K562 (cell line): ENCODE measurements around the gene KDM4C. TPM values are rescaled to one million over a fixed set of nuclear protein-coding genes. Genes with fewer than 3 reads are reported as not detected.

Experiments
- ATAC-seq: fragments of 200-7000 bp; cut with Tn5 transposase; 3 replicates; pipeline ENCODE4 v1.9.1; 2020; ENCODE audit warnings: moderate library complexity
- BruUV-seq: library from RNA; stranded (reverse); fragments of 400-500 nt; replicated peaks from 2 replicates; lab custom pipeline; 2021; lab: Mats Ljungman, UMichigan
- CTCF ChIA-PET: fragments of 300-600 bp; formaldehyde crosslinking; extraction: SDS; loops from one replicate; lab custom pipeline; 2021; ENCODE audit warnings: low intra/inter-chr PET ratio; lab: Yijun Ruan, JAX
- POLR2A ChIA-PET: fragments of 300-600, 350-650 bp; sonication (Branson Sonifier 250); formaldehyde crosslinking; extraction: SDS; loops from one replicate; lab custom pipeline; 2021; ENCODE audit warnings: antibody characterized with exemption, inconsistent platforms; lab: Yijun Ruan, JAX
- DNase-seq, 4 experiments: peaks; one replicate each; pipeline versions ENCODE4 v3.0.0 to v3.0.0-alpha.2; 2011 to 2018; ENCODE audit warnings: low spot score in 3 of 4, mixed read lengths in 3 of 4; ENCODE audit errors: extremely low read depth in 1 of 4
- FAIRE-seq: peaks from 2 replicates; lab custom pipeline; 2011; peaks lifted over from hg19 to GRCh38; lab: Jason Lieb, UNC
- H2AFZ ChIP-seq: 2 replicates; pipeline ENCODE4 v1.6.0; 2011; ENCODE audit warnings: low read depth, low read length, control low read depth, inconsistent platforms
- H3K27ac ChIP-seq: fragments of 200-600 bp; 3 replicates; pipeline ENCODE4 v1.8.0; 2011; ENCODE audit warnings: low read depth, mild to moderate bottlenecking, control low read depth, inconsistent platforms, low read length, moderate library complexity, mixed read lengths; ENCODE audit errors: extremely low read depth
- H3K27me3 ChIP-seq, 2 experiments: fragments of 300-600 bp in 1 of 2; 2 replicates in 1 of 2; 3 replicates in 1 of 2; pipeline versions ENCODE4 v1.6.0 to v1.8.0; 2011; ENCODE audit warnings: inconsistent platforms in 2 of 2, low read length in 2 of 2, mild to moderate bottlenecking in 1 of 2, mixed read lengths in 1 of 2, moderate library complexity in 1 of 2; ENCODE audit not compliant: control insufficient read depth in 2 of 2, insufficient read depth in 2 of 2
- H3K36me3 ChIP-seq: fragments of 300-600 bp; 3 replicates; pipeline ENCODE4 v1.8.0; 2011; ENCODE audit warnings: mild to moderate bottlenecking, low read length, inconsistent platforms; ENCODE audit not compliant: control insufficient read depth, insufficient read depth
- H3K4me1 ChIP-seq, 2 experiments: fragments of 200-600 bp in 1 of 2; replicated peaks in 1 of 2; 2 replicates in 1 of 2; 3 replicates in 1 of 2; pipeline versions ENCODE4 v1.5.1 to v1.8.0; 2011; ENCODE audit warnings: inconsistent platforms in 2 of 2, low read length in 2 of 2, mild to moderate bottlenecking in 1 of 2, mixed read lengths in 1 of 2, moderate library complexity in 1 of 2; ENCODE audit not compliant: control insufficient read depth in 2 of 2, insufficient read depth in 2 of 2
- H3K4me2 ChIP-seq: 2 replicates; pipeline ENCODE4 v1.6.1; 2011; ENCODE audit warnings: low read length, control low read depth, inconsistent platforms, mixed read lengths; ENCODE audit not compliant: insufficient read depth
- H3K4me3 ChIP-seq: fragments of 200-600 bp; sonication (generic), shearing (Covaris generic); 2 replicates; pipeline ENCODE4 v1.5.1; 2016; ENCODE audit warnings: control low read depth, inconsistent platforms
- H3K79me2 ChIP-seq: fragments of 200-600 bp; 3 replicates; pipeline ENCODE4 v1.8.0; 2011; ENCODE audit warnings: low read length, inconsistent platforms; ENCODE audit not compliant: control insufficient read depth, insufficient read depth
- H3K9ac ChIP-seq, 2 experiments: 2 replicates each; pipeline versions ENCODE4 v1.6.0 to v1.6.1; 2011; ENCODE audit warnings: low read depth in 2 of 2, low read length in 2 of 2, control low read depth in 1 of 2, inconsistent platforms in 1 of 2, mild to moderate bottlenecking in 1 of 2, mixed read lengths in 1 of 2; ENCODE audit not compliant: insufficient read depth in 1 of 2
- H3K9me1 ChIP-seq: one replicate; pipeline ENCODE4 v1.6.0; 2011; ENCODE audit warnings: inconsistent platforms, mild to moderate bottlenecking, low read length, moderate library complexity; ENCODE audit not compliant: control insufficient read depth, insufficient read depth
- H3K9me3 ChIP-seq: replicated peaks from 2 replicates; pipeline ENCODE4 v1.5.1; 2011; ENCODE audit warnings: low read depth, low read length, inconsistent platforms; ENCODE audit not compliant: control insufficient read depth, insufficient read depth
- H4K20me1 ChIP-seq: replicated peaks from 2 replicates; pipeline ENCODE4 v1.6.1; 2011; ENCODE audit warnings: low read length, inconsistent platforms, mixed read lengths; ENCODE audit not compliant: control insufficient read depth, insufficient read depth
- ASH1L ChIP-seq: fragments of 450-650 bp; IDR thresholded peaks from 2 replicates; pipeline ENCODE4 v1.6.1; 2018; ENCODE audit warnings: borderline replicate concordance, mild to moderate bottlenecking, low read depth; ENCODE audit not compliant: partially characterized antibody
- BMI1 ChIP-seq: fragments of 150-350 bp; IDR thresholded peaks from 2 replicates; pipeline ENCODE4 v1.6.1; 2014; ENCODE audit warnings: low read length
- CEBPB ChIP-seq: fragments of 450-650 bp; IDR thresholded peaks from 2 replicates; pipeline ENCODE4 v1.6.1; 2016; ENCODE audit warnings: missing genetic modification characterization, missing compliant biosample characterization
- ETV1 ChIP-seq: fragments of 450-650 bp; conservative IDR thresholded peaks from 2 replicates; pipeline ENCODE4 v1.6.1; 2016; ENCODE audit warnings: missing genetic modification characterization, control low read depth, low read depth, missing compliant biosample characterization
- KHSRP ChIP-seq: fragments of 450-650 bp; IDR thresholded peaks from 2 replicates; pipeline ENCODE4 v1.6.1; 2017
- MECOM ChIP-seq: fragments of 250-450 bp; sonication (Bioruptor Pico); IDR thresholded peaks from 2 replicates; pipeline ENCODE4 v1.8.0; 2022; ENCODE audit warnings: inconsistent platforms
- MLLT1 ChIP-seq, 2 experiments: fragments of 450-650 bp; IDR thresholded peaks; 2 replicates each; pipeline ENCODE4 v1.6.1; 2016
- MYNN ChIP-seq, 2 experiments: sonication (generic); formaldehyde crosslinking in 1 of 2; IDR thresholded peaks; 2 replicates each; pipeline versions ENCODE4 v1.5.0 to v1.6.1; 2016 to 2020; ENCODE audit warnings: antibody characterized with exemption in 1 of 2, missing genetic modification reagents in 1 of 2
- SMARCA5 ChIP-seq: fragments of 450-650 bp; IDR thresholded peaks from 2 replicates; pipeline ENCODE4 v1.6.1; 2016
- TAF9B ChIP-seq: fragments of 450-650 bp; IDR thresholded peaks from 2 replicates; pipeline ENCODE4 v1.6.1; 2018; ENCODE audit warnings: mild to moderate bottlenecking; ENCODE audit not compliant: partially characterized antibody
- TCFL5 ChIP-seq: fragments of 250-450 bp; sonication (Bioruptor Pico); conservative IDR thresholded peaks from 2 replicates; pipeline ENCODE4 v1.6.1; 2021; ENCODE audit warnings: mild to moderate bottlenecking, moderate library complexity, matching md5 sums
- USF2 ChIP-seq: sonication (generic); formaldehyde crosslinking; IDR thresholded peaks from 2 replicates; pipeline ENCODE4 v1.5.0; 2020; ENCODE audit warnings: missing genetic modification reagents
- ZBTB33 ChIP-seq: sonication (generic); formaldehyde crosslinking; IDR thresholded peaks from 2 replicates; pipeline ENCODE4 v1.8.1; 2023; ENCODE audit warnings: mild to moderate bottlenecking, missing genetic modification reagents
- whole genome bisulfite sequencing: fragments of 100-300 bp; shearing (Covaris generic); methylation state at CpG from one replicate; pipeline ENCODE4 v1.1.6; 2016; ENCODE audit warnings: low coverage, mixed read lengths; ENCODE audit not compliant: insufficient coverage; ENCODE audit errors: missing lambda C conversion rate; 5-methylcytosine and 5-hydroxymethylcytosine counted together
- in situ Hi-C: fragments of 300-500 bp; cut with MboI; formaldehyde crosslinking; loops from 4 replicates; pipeline ENCODE4 v1.15.0; 2018; ENCODE audit warnings: inconsistent platforms, mixed read lengths
- intact Hi-C: fragments of 100-400 bp; cut with micrococcal nuclease; formaldehyde crosslinking; loops from 2 replicates; pipeline ENCODE4 v1.14.2; 2022
- polyA plus RNA-seq, 8 experiments: library from polyadenylated mRNA; depleted of rRNA in 4 of 8; stranded (reverse) in 5 of 8; unstranded in 3 of 8; fragments of >200 nt; fragmentation: Nextera tagmentation in 2 of 8; fragmentation: Illumina TruSeq in 1 of 8; extraction: Ambion mirVana in 2 of 8; extraction: Trizol in 1 of 8; gene quantifications; 2 replicates each; pipeline versions ENCODE4 v1.2.1 to v1.2.3, GENCODE V29; 2011 to 2014; ENCODE audit warnings: inconsistent platforms in 1 of 8, missing spikeins in 1 of 8
- total RNA-seq, 7 experiments: library from RNA; depleted of rRNA in 6 of 7; stranded (reverse); fragments of >200 nt in 6 of 7; fragmentation: Illumina TruSeq in 2 of 7; extraction: Trizol in 2 of 7; gene quantifications; 2 replicates each; pipeline versions ENCODE4 v1.2.1 to v1.2.3, GENCODE V29; 2011 to 2021; ENCODE audit warnings: low replicate concordance in 1 of 7
- TF ChIP-seq, protein P1 (sequence below): sonication (generic); formaldehyde crosslinking; IDR thresholded peaks from 2 replicates; pipeline ENCODE4 v1.8.1; 2023; ENCODE audit warnings: mild to moderate bottlenecking, missing genetic modification reagents, moderate library complexity
- TF ChIP-seq, protein P2 (sequence below): fragments of 250-450 bp; sonication (Bioruptor Pico); IDR thresholded peaks from 2 replicates; pipeline ENCODE4 v1.8.0; 2021; ENCODE audit warnings: mild to moderate bottlenecking, moderate library complexity

KDM4C gene
- total and polyA plus RNA-seq, 9 of the 15 experiments (the other 6 are each of a cell fraction or from before 2014, with no cell fraction given), result 5.4 to 17.0 (median 12.6) TPM

GRCh38 chr9:7095058-7095457, 337.3 kb downstream of the KDM4C start (continued):
- TF ChIP-seq MLLT1 (IDR thresholded peaks at IDR 0.05), result no peak
- no peak for TF ChIP-seq TCFL5 (CRISPR knock-in tag)
- TF ChIP-seq ZBTB33 (CRISPR knock-in tag), result no peak
- no peak for TF ChIP-seq KHSRP
- TF ChIP-seq CEBPB (tag), result no peak

DNA sequence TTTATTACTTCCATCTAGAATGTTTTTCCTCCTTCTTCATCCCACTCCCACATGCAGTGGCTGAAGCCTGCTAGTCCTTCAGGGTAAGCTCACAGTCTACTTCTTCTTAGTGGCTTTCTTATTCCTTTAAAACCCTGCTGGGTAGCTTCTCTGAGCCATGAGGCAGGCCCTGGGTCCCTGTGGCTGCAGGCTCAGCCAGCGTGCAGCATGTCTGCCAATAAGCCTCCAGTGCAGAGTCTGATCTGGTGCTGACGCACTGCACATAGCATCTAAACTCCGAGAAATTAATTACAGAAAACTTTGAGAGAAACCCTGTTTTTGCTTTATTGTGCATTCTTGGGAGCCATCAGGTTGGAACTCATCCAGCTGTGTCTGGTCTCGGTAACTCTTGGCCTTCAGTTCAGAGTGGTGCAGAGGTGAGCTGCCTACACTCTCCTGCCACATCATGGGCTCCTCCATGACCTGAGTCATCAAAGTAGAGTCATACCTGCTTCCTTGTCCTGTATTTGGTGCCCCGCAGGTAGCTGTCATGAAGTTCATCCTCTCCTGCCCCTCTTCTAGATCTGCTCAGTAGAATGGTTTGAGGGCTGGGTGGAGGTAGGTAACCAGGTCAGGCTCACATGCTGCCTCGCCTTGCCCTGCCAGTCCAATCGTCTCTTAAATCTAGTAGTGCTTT, 339.4 kb downstream of the KDM4C start:
- no peak for DNase-seq
- CTCF ChIA-PET, result no interaction called here
- no peak for TF ChIP-seq ASH1L
- no peak for TF ChIP-seq MECOM
- no peak for TF ChIP-seq MYNN (IDR thresholded peaks at IDR 0.05)
- no peak for TF ChIP-seq MYNN (CRISPR knock-in tag; IDR thresholded peaks at IDR 0.05)
- TF ChIP-seq SMARCA5, result no peak
- no peak for TF ChIP-seq BMI1
- TF ChIP-seq USF2 (CRISPR knock-in tag), result no peak
- TF ChIP-seq, protein P1, sequence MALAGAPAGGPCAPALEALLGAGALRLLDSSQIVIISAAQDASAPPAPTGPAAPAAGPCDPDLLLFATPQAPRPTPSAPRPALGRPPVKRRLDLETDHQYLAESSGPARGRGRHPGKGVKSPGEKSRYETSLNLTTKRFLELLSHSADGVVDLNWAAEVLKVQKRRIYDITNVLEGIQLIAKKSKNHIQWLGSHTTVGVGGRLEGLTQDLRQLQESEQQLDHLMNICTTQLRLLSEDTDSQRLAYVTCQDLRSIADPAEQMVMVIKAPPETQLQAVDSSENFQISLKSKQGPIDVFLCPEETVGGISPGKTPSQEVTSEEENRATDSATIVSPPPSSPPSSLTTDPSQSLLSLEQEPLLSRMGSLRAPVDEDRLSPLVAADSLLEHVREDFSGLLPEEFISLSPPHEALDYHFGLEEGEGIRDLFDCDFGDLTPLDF (CRISPR knock-in tag), result no peak
- TF ChIP-seq ETV1 (tag), result no peak
- no peak for TF ChIP-seq TAF9B
- TF ChIP-seq, protein P2, sequence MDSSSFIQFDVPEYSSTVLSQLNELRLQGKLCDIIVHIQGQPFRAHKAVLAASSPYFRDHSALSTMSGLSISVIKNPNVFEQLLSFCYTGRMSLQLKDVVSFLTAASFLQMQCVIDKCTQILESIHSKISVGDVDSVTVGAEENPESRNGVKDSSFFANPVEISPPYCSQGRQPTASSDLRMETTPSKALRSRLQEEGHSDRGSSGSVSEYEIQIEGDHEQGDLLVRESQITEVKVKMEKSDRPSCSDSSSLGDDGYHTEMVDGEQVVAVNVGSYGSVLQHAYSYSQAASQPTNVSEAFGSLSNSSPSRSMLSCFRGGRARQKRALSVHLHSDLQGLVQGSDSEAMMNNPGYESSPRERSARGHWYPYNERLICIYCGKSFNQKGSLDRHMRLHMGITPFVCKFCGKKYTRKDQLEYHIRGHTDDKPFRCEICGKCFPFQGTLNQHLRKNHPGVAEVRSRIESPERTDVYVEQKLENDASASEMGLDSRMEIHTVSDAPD, result no peak

More for the DNA sequence above, 339.4 kb downstream of the KDM4C start:
- Histone ChIP-seq H3K4me1 (no peaks in the 10 kb centered on the region), H4K20me1 (no peaks in the 10 kb centered on the region), H2AFZ (no peak overlapping the region), H3K27ac (no peak overlapping the region), H3K36me3 (no peaks in the 10 kb centered on the region), H3K79me2 (no peaks in the 10 kb centered on the region), H3K4me2 (no peak overlapping the region), H3K27me3 (no peaks in the 10 kb centered on the region), H3K9me3 (no peaks in the 10 kb centered on the region), H3K9me1 (no peaks in the 10 kb centered on the region), H3K4me3 (no peak overlapping the region), H3K9ac (no peak overlapping the region)
- WGBS, result 93% methylated on average over 4 of the region's 7 CpGs
- BruUV-seq, result no TSS peak
- in situ Hi-C loops, result no loop called here
- FAIRE-seq (no peak), ATAC-seq (no peak)
- intact Hi-C loops, result no loop called here
- POLR2A ChIA-PET, result no interaction called here
